HepG2 (cell line): ENCODE results near the gene GBA2. TPM values are rescaled to one million over a fixed set of nuclear protein-coding genes. Genes with fewer than 3 reads are reported as not detected.

Source experiments
- AGO1 ChIP-seq: fragments of 200-400 bp; formaldehyde crosslinking; IDR thresholded peaks from 2 replicates; pipeline ENCODE4 v1.6.1; 2017; ENCODE audit warnings: mild to moderate bottlenecking, low read depth, low read length, moderate library complexity; ENCODE audit not compliant: poor library complexity, severe bottlenecking
- MEIS2 ChIP-seq: sonication (generic); formaldehyde crosslinking; IDR thresholded peaks from 2 replicates; pipeline ENCODE4 v1.9.0; 2021; ENCODE audit warnings: mild to moderate bottlenecking, missing genetic modification reagents
- NBN ChIP-seq: fragments of 450-650 bp; conservative IDR thresholded peaks from 2 replicates; pipeline ENCODE4 v1.6.1; 2017
- NCOA2 ChIP-seq: sonication (generic); formaldehyde crosslinking; IDR thresholded peaks from 2 replicates; pipeline ENCODE4 v1.8.0; 2022; ENCODE audit warnings: inconsistent platforms
- NFKBIZ ChIP-seq: IDR thresholded peaks from 2 replicates; pipeline ENCODE4 v1.6.1; 2018; ENCODE audit warnings: missing genetic modification reagents, missing compliant biosample characterization
- SRF ChIP-seq: IDR thresholded peaks from 2 replicates; pipeline ENCODE4 v1.6.1; 2011; ENCODE audit warnings: mild to moderate bottlenecking, low read depth, low read length, moderate library complexity
- ZBTB42 ChIP-seq: sonication (generic); formaldehyde crosslinking; IDR thresholded peaks from 2 replicates; pipeline ENCODE4 v1.5.0; 2020; ENCODE audit warnings: mild to moderate bottlenecking, missing genetic modification reagents
- ZNF556 ChIP-seq: sonication (generic); formaldehyde crosslinking; IDR thresholded peaks from 2 replicates; pipeline ENCODE4 v1.4.0; 2020; ENCODE audit warnings: mild to moderate bottlenecking, missing genetic modification reagents, borderline replicate concordance
- ZNF773 ChIP-seq: sonication (generic); formaldehyde crosslinking; IDR thresholded peaks from 2 replicates; pipeline ENCODE4 v1.4.0; 2020; ENCODE audit warnings: missing genetic modification reagents, borderline replicate concordance
- polyA plus RNA-seq, 8 experiments: library from polyadenylated mRNA; depleted of rRNA in 3 of 8; stranded (reverse) in 7 of 8; unstranded in 1 of 8; fragments of >200 nt; fragmentation: Illumina TruSeq in 4 of 8; extraction: Trizol in 4 of 8; gene quantifications; 2 replicates each; pipeline versions ENCODE4 v1.2.1 to v1.2.3, GENCODE V29; 2011 to 2016; ENCODE audit warnings: low read depth in 4 of 8, missing spikeins in 1 of 8, mixed read lengths in 1 of 8; ENCODE audit not compliant: insufficient read depth in 1 of 8
- total RNA-seq, 5 experiments: library from RNA; depleted of rRNA; stranded (reverse); fragments of >200 nt; fragmentation: Illumina TruSeq; extraction: Trizol; gene quantifications; 2 replicates each; pipeline ENCODE4 v1.2.3, GENCODE V29; 2016; ENCODE audit warnings: low read depth in 1 of 5
- TF ChIP-seq, protein P1 (sequence below): sonication (generic); formaldehyde crosslinking; IDR thresholded peaks from 2 replicates; pipeline ENCODE4 v1.4.0; 2020; ENCODE audit warnings: missing genetic modification reagents
- TF ChIP-seq, protein P2 (sequence below): sonication (generic); formaldehyde crosslinking; IDR thresholded peaks from 2 replicates; pipeline ENCODE4 v1.4.0; 2020; ENCODE audit warnings: missing genetic modification reagents
- TF ChIP-seq, protein P3 (sequence below), 2 experiments: sonication (generic) in 1 of 2; formaldehyde crosslinking in 1 of 2; IDR thresholded peaks; 2 replicates each; pipeline versions ENCODE4 v1.4.0 to v1.6.1; 2018 to 2020; ENCODE audit warnings: missing genetic modification reagents in 2 of 2, borderline replicate concordance in 1 of 2, low read depth in 1 of 2, mild to moderate bottlenecking in 1 of 2, missing biosample characterization in 1 of 2
- TF ChIP-seq, protein P4 (sequence below), 2 experiments: sonication (generic) in 1 of 2; formaldehyde crosslinking in 1 of 2; IDR thresholded peaks; 2 replicates each; pipeline versions ENCODE4 v1.6.1 to v1.9.0; 2014 to 2022; ENCODE audit warnings: antibody characterized with exemption in 1 of 2, borderline replicate concordance in 1 of 2, inconsistent platforms in 1 of 2, low read depth in 1 of 2, missing genetic modification reagents in 1 of 2
- TF ChIP-seq, protein P5 (sequence below): sonication (generic); formaldehyde crosslinking; IDR thresholded peaks from 2 replicates; pipeline ENCODE4 v1.8.0; 2023; ENCODE audit warnings: mild to moderate bottlenecking, missing genetic modification reagents
- TF ChIP-seq, protein P6 (sequence below): sonication (generic); formaldehyde crosslinking; IDR thresholded peaks from 2 replicates; pipeline ENCODE4 v1.5.0; 2020; ENCODE audit warnings: mild to moderate bottlenecking, low read depth, missing genetic modification reagents, borderline replicate concordance

GBA2 gene
- total and polyA plus RNA-seq, 2 of the 13 experiments (the other 11 are each of a cell fraction or from before 2014, with no cell fraction given) = 37.5 to 86.1 TPM

DNA sequence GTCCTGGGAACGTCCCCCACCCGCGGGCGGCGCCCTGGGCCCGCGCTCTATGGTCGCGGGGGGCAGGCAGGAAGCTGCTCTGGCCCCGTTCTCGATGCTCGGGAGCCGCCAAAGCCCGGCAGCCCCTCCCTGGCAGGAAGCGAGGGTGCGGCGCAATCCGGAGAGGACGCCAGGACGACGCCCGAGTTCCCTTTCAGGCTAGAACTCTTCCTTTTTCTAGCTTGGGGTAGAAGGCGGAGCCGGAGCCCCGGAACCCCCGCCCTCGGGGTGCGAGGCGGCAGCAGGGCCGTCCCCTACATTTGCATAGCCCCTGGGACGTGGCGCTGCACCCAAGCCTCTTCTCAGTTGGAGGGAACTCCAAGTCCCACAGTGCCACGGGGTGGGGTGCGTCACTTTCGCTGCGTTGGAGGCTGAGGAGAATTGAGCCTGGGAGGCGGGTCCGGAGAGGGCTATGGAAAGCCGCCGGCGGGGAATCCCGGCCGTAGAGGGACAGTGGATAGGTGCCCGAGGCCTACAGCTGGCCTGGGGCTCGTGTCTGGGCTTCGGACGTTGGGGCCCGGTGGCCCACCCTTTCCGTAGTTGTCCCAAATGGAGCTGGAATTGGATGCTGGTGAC is 16.7 kb downstream of the GBA2 start, which contains the start of the genes CREB3 and TLN1 (continued):
- TF ChIP-seq, protein P1, sequence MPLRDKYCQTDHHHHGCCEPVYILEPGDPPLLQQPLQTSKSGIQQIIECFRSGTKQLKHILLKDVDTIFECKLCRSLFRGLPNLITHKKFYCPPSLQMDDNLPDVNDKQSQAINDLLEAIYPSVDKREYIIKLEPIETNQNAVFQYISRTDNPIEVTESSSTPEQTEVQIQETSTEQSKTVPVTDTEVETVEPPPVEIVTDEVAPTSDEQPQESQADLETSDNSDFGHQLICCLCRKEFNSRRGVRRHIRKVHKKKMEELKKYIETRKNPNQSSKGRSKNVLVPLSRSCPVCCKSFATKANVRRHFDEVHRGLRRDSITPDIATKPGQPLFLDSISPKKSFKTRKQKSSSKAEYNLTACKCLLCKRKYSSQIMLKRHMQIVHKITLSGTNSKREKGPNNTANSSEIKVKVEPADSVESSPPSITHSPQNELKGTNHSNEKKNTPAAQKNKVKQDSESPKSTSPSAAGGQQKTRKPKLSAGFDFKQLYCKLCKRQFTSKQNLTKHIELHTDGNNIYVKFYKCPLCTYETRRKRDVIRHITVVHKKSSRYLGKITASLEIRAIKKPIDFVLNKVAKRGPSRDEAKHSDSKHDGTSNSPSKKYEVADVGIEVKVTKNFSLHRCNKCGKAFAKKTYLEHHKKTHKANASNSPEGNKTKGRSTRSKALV (CRISPR knock-in tag) = peak; percentile 92
- peak; percentile 90; the same call in 1 of the 2 replicates for TF ChIP-seq ZNF773 (CRISPR knock-in tag)
- peak; percentile 65 for TF ChIP-seq AGO1
- TF ChIP-seq, protein P2, sequence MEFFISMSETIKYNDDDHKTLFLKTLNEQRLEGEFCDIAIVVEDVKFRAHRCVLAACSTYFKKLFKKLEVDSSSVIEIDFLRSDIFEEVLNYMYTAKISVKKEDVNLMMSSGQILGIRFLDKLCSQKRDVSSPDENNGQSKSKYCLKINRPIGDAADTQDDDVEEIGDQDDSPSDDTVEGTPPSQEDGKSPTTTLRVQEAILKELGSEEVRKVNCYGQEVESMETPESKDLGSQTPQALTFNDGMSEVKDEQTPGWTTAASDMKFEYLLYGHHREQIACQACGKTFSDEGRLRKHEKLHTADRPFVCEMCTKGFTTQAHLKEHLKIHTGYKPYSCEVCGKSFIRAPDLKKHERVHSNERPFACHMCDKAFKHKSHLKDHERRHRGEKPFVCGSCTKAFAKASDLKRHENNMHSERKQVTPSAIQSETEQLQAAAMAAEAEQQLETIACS (CRISPR knock-in tag) = peak; percentile 39; the same call in 1 of the 2 replicates
- TF ChIP-seq ZBTB42 (CRISPR knock-in tag) = no peak
- TF ChIP-seq, protein P3, sequence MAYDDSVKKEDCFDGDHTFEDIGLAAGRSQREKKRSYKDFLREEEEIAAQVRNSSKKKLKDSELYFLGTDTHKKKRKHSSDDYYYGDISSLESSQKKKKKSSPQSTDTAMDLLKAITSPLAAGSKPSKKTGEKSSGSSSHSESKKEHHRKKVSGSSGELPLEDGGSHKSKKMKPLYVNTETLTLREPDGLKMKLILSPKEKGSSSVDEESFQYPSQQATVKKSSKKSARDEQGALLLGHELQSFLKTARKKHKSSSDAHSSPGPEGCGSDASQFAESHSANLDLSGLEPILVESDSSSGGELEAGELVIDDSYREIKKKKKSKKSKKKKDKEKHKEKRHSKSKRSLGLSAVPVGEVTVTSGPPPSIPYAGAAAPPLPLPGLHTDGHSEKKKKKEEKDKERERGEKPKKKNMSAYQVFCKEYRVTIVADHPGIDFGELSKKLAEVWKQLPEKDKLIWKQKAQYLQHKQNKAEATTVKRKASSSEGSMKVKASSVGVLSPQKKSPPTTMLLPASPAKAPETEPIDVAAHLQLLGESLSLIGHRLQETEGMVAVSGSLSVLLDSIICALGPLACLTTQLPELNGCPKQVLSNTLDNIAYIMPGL (CRISPR knock-in tag; IDR thresholded peaks at IDR 0.05; ENCODE audit: borderline replicate concordance in 1 of 2, low read depth in 1 of 2) = peak; percentile 92
- 0 out of 2 replicates have a peak, but pooled peaks have one; percentile 10 for TF ChIP-seq SRF
- TF ChIP-seq NCOA2 (CRISPR knock-in tag) = no peak
- TF ChIP-seq ZNF556 (CRISPR knock-in tag) = peak; percentile 69; the same call in 1 of the 2 replicates
- no peak for TF ChIP-seq NBN
- TF ChIP-seq, protein P4, sequence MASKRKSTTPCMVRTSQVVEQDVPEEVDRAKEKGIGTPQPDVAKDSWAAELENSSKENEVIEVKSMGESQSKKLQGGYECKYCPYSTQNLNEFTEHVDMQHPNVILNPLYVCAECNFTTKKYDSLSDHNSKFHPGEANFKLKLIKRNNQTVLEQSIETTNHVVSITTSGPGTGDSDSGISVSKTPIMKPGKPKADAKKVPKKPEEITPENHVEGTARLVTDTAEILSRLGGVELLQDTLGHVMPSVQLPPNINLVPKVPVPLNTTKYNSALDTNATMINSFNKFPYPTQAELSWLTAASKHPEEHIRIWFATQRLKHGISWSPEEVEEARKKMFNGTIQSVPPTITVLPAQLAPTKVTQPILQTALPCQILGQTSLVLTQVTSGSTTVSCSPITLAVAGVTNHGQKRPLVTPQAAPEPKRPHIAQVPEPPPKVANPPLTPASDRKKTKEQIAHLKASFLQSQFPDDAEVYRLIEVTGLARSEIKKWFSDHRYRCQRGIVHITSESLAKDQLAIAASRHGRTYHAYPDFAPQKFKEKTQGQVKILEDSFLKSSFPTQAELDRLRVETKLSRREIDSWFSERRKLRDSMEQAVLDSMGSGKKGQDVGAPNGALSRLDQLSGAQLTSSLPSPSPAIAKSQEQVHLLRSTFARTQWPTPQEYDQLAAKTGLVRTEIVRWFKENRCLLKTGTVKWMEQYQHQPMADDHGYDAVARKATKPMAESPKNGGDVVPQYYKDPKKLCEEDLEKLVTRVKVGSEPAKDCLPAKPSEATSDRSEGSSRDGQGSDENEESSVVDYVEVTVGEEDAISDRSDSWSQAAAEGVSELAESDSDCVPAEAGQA (IDR thresholded peaks at IDR 0.05; ENCODE audit: low read depth) = peak; percentile 80
- TF ChIP-seq, protein P4 (CRISPR knock-in tag; IDR thresholded peaks at IDR 0.05; ENCODE audit: borderline replicate concordance) = no peak
- TF ChIP-seq NFKBIZ (CRISPR knock-in tag) = no peak; the same call in none of the 2 replicates
- TF ChIP-seq, protein P5, sequence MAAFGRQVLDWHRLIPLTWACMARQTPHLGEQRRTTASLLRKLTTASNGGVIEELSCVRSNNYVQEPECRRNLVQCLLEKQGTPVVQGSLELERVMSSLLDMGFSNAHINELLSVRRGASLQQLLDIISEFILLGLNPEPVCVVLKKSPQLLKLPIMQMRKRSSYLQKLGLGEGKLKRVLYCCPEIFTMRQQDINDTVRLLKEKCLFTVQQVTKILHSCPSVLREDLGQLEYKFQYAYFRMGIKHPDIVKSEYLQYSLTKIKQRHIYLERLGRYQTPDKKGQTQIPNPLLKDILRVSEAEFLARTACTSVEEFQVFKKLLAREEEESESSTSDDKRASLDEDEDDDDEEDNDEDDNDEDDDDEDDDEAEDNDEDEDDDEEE (CRISPR knock-in tag) = no peak
- TF ChIP-seq, protein P6, sequence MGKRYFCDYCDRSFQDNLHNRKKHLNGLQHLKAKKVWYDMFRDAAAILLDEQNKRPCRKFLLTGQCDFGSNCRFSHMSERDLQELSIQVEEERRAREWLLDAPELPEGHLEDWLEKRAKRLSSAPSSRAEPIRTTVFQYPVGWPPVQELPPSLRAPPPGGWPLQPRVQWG = no peak
- TF ChIP-seq MEIS2 (CRISPR knock-in tag) = peak; percentile 46; the same call in 1 of the 2 replicates
